ENCODE measurements around the gene PIR.

GRCh38 chrX:15512401-15512965 is 19.4 kb upstream of the PIR start:
- TF ChIP-seq POLR2A (IDR thresholded peaks at IDR 0.05; ENCODE audit: control extremely low read depth in 1 of 2, low read depth in 2 of 2, low read length in 2 of 2): no peak
- TF ChIP-seq SP1 (IDR thresholded peaks at IDR 0.05; ENCODE audit: low read depth, low read length): no peak
- no peak for TF ChIP-seq EP300 (IDR thresholded peaks at IDR 0.05; ENCODE audit: borderline replicate concordance in 1 of 2, low read depth in 2 of 2, low read length in 2 of 2)
- no peak for TF ChIP-seq USF2 (IDR thresholded peaks at IDR 0.05; ENCODE audit: low read length)
- no peak for TF ChIP-seq CTCF (IDR thresholded peaks at IDR 0.05; ENCODE audit: control extremely low read depth in 1 of 3, insufficient read depth in 1 of 3, low read depth in 1 of 3, low read length in 3 of 3)
- no peak for TF ChIP-seq SUZ12 (IDR thresholded peaks at IDR 0.05; ENCODE audit: low read length)
- TF ChIP-seq BACH1 (IDR thresholded peaks at IDR 0.05; ENCODE audit: low read length): no peak
- no peak for TF ChIP-seq SIN3A (conservative IDR thresholded peaks at IDR 0.05 in 1 of 2, IDR thresholded peaks at IDR 0.05 in 1 of 2; ENCODE audit: low read depth in 1 of 2, low read length in 2 of 2)
- no peak for TF ChIP-seq FOSL1 (IDR thresholded peaks at IDR 0.05; ENCODE audit: insufficient read depth, low read depth, low read length)

Data from H1 (cell line).